PC-9 (cell line): ENCODE results near the gene ZNF646. TPM values are rescaled to one million over a fixed set of nuclear protein-coding genes. Genes with fewer than 3 reads are reported as not detected.

Experiments
- BruUV-seq: library from RNA; stranded (reverse); fragments of 400-500 nt; replicated peaks from 2 replicates; lab custom pipeline; 2021; lab: Mats Ljungman, UMichigan
- CTCF ChIA-PET: fragments of 300-600 bp; sonication (Branson Sonifier 250); formaldehyde crosslinking; loops from one replicate; lab custom pipeline; 2022; ENCODE audit warnings: antibody characterized with exemption; lab: Charles Lee
- POLR2A ChIA-PET: fragments of 300-600 bp; sonication (Branson Sonifier 250); formaldehyde crosslinking; loops from one replicate; lab custom pipeline; 2022; ENCODE audit warnings: antibody characterized with exemption; ENCODE audit not compliant: unreplicated experiment; lab: Charles Lee
- DNase-seq, 2 experiments: peaks; one replicate each; pipeline versions ENCODE4 v3.0.0 to v3.0.0-alpha.2; 2015 to 2022; ENCODE audit warnings: mixed read lengths in 1 of 2
- H2AFZ ChIP-seq: fragments of 200-600 bp; sonication (generic); 2 replicates; pipeline ENCODE4 v1.8.1; 2017; ENCODE audit warnings: antibody characterized with exemption
- H3F3A ChIP-seq: fragments of 200-600 bp; sonication (generic); 2 replicates; pipeline ENCODE4 v1.8.1; 2017; ENCODE audit warnings: antibody characterized with exemption, mild to moderate bottlenecking, low read depth; ENCODE audit not compliant: insufficient read depth
- H3K27ac ChIP-seq: fragments of 200-600 bp; sonication (generic); 2 replicates; pipeline ENCODE4 v1.6.1; 2016; ENCODE audit warnings: mixed run types
- H3K27me3 ChIP-seq: fragments of 200-600 bp; sonication (generic); 2 replicates; pipeline ENCODE4 v1.6.1; 2016; ENCODE audit warnings: low read depth, mixed run types; ENCODE audit not compliant: insufficient read depth
- H3K36me3 ChIP-seq: fragments of 200-600 bp; sonication (generic); 2 replicates; pipeline ENCODE4 v1.6.1; 2016; ENCODE audit warnings: low read depth, mixed run types
- H3K4me1 ChIP-seq: fragments of 200-600 bp; sonication (generic); replicated peaks from 2 replicates; pipeline ENCODE4 v1.6.1; 2016; ENCODE audit warnings: mixed run types; ENCODE audit not compliant: insufficient read depth
- H3K4me2 ChIP-seq: fragments of 200-600 bp; sonication (generic); 2 replicates; pipeline ENCODE4 v1.6.1; 2017; ENCODE audit warnings: mixed run types
- H3K4me3 ChIP-seq: fragments of 200-600 bp; sonication (generic); 2 replicates; pipeline ENCODE4 v1.6.1; 2016; ENCODE audit warnings: mixed run types
- H3K79me2 ChIP-seq: fragments of 200-600 bp; sonication (generic); 2 replicates; pipeline ENCODE4 v1.6.1; 2017; ENCODE audit warnings: low read depth, mixed run types
- H3K9me2 ChIP-seq: fragments of 200-600 bp; sonication (generic); 2 replicates; pipeline ENCODE4 v1.8.1; 2017; ENCODE audit warnings: mild to moderate bottlenecking; ENCODE audit not compliant: insufficient read depth
- H3K9me3 ChIP-seq: fragments of 200-600 bp; sonication (generic); 2 replicates; pipeline ENCODE4 v1.8.1; 2016; ENCODE audit warnings: low read depth; ENCODE audit not compliant: insufficient read depth
- H4K20me1 ChIP-seq: fragments of 200-600 bp; sonication (generic); 2 replicates; pipeline ENCODE4 v1.8.1; 2017; ENCODE audit not compliant: insufficient read depth
- EZH2 ChIP-seq: fragments of 200-600 bp; sonication (generic); IDR thresholded peaks from 2 replicates; pipeline ENCODE4 v1.8.0; 2017; ENCODE audit warnings: antibody characterized with exemption, low read depth
- intact Hi-C: fragments of 100-400 bp; cut with micrococcal nuclease; formaldehyde crosslinking; loops from one replicate; pipeline ENCODE4 v1.10.0; 2022; ENCODE audit not compliant: unreplicated experiment
- total RNA-seq: library from RNA; stranded (reverse); gene quantifications from 2 replicates; pipeline ENCODE4 v1.2.3, GENCODE V29; 2021
- TF ChIP-seq, protein P1 (sequence below): fragments of 200-600 bp; sonication (generic); conservative IDR thresholded peaks from 2 replicates; pipeline ENCODE4 v1.6.1; 2017; ENCODE audit warnings: mixed run types, antibody characterized with exemption, mild to moderate bottlenecking, moderate library complexity

ZNF646 gene
- total RNA-seq, 1 experiment from 2014 or later, result 25.4 TPM

DNA sequence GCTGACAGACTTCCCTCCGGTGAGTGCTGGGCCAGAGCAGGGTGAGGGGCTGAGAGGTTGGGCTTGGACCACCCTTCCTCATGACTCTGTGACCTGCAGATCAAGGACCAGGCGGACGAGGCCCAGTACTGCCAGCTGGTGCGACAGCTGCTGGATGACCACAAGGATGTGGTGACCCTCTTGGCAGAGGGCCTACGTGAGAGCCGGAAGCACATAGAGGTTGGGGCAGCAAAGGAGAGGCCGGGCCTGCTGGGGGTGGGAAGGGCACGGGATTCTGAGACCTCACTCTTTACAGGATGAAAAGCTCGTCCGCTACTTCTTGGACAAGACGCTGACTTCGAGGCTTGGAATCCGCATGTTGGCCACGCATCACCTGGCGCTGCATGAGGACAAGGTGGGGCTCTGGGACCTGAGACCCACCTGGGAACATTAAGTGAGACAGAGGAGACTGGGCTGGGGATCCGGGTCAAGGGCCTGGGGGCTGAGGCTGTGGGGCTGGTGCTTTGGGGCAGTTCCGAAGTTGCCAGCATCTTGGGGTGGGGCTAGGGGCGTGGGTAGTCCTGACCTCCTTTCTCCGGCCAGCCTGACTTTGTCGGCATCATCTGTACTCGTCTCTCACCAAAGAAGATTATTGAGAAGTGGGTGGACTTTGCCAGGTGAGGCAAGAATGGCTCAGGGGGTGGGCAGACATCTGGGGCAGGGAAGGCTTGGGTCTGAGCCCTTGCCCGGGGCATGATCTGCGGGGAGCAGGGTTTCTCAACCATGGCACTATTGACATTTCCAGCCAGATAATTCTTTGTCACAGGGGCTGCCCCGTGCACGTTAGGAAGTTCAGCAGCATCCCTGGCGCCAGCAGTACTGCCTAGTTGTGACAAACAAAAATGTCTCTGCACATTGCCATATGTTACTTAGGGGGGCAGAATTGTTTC, 36.1 kb downstream of the ZNF646 start:
- no peak overlapping the region for H2AFZ ChIP-seq
- H3F3A ChIP-seq, result peaks cover 42% of the 10 kb centered on the region
- ChIA-PET POLR2A (no interaction called here), CTCF (no interaction called here)
- BruUV-seq, result no TSS peak
- no peak overlapping the region for H3K4me3 ChIP-seq
- peaks cover 15% of the 10 kb centered on the region for H3K4me1 ChIP-seq
- intact Hi-C loops, result no loop called here
- H3K27ac ChIP-seq, result no peak overlapping the region
- H3K4me2 ChIP-seq, result no peak overlapping the region
- H3K36me3 ChIP-seq, result no peaks in the 10 kb centered on the region; the same call in 1 of the 2 replicates
- H3K79me2 ChIP-seq, result peaks cover 16% of the 10 kb centered on the region
- no peaks in the 10 kb centered on the region for H3K9me2 ChIP-seq
- no peak for DNase-seq
- no peaks in the 10 kb centered on the region for H3K9me3 ChIP-seq
- TF ChIP-seq EZH2, result no peak
- TF ChIP-seq, protein P1, sequence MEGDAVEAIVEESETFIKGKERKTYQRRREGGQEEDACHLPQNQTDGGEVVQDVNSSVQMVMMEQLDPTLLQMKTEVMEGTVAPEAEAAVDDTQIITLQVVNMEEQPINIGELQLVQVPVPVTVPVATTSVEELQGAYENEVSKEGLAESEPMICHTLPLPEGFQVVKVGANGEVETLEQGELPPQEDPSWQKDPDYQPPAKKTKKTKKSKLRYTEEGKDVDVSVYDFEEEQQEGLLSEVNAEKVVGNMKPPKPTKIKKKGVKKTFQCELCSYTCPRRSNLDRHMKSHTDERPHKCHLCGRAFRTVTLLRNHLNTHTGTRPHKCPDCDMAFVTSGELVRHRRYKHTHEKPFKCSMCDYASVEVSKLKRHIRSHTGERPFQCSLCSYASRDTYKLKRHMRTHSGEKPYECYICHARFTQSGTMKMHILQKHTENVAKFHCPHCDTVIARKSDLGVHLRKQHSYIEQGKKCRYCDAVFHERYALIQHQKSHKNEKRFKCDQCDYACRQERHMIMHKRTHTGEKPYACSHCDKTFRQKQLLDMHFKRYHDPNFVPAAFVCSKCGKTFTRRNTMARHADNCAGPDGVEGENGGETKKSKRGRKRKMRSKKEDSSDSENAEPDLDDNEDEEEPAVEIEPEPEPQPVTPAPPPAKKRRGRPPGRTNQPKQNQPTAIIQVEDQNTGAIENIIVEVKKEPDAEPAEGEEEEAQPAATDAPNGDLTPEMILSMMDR, result no peak
- H4K20me1 ChIP-seq, result no peaks in the 10 kb centered on the region
- no peaks in the 10 kb centered on the region for H3K27me3 ChIP-seq

DNA sequence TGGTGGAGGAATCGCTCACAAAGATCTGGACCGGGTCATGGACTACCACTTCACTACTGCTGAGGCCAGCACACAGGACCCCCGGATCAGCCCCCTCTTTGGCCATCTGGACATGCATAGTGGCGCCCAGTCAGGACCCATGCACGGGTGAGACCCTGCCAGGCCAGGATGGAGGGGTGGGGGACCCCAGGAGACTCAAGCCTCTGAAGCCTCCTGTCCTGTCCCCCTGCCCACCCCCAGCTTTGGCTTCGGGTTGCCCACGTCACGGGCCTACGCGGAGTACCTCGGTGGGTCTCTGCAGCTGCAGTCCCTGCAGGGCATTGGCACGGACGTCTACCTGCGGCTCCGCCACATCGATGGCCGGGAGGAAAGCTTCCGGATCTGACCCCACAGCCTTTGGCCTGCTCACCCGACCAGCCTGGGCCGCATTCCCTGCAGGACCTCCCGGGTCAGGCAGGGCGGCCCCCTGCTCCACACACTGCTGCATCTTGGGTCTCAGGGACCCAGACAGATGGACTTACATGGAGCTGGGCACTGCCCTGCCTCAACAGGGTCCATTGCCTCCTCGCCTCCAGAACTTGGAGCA, 37.8 kb downstream of the ZNF646 start:
- Histone ChIP-seq H3K4me1 (peaks cover 10% of the 10 kb centered on the region), H2AFZ (no peak overlapping the region), H3K4me2 (no peak overlapping the region), H3K4me3 (no peak overlapping the region), H3K27ac (no peak overlapping the region), H3K36me3 (no peaks in the 10 kb centered on the region; the same call in 1 of the 2 replicates), H3K27me3 (no peaks in the 10 kb centered on the region), H3K9me3 (no peaks in the 10 kb centered on the region), H3K9me2 (no peaks in the 10 kb centered on the region), H3K79me2 (peaks cover 32% of the 10 kb centered on the region), H4K20me1 (no peaks in the 10 kb centered on the region), H3F3A (peaks cover 36% of the 10 kb centered on the region)
- TF ChIP-seq, protein P1, result no peak
- TF ChIP-seq EZH2, result no peak
- POLR2A ChIA-PET, result no interaction called here
- BruUV-seq, result no TSS peak
- CTCF ChIA-PET, result no interaction called here
- DNase-seq, result no peak
- intact Hi-C loops, result no loop called here

DNA sequence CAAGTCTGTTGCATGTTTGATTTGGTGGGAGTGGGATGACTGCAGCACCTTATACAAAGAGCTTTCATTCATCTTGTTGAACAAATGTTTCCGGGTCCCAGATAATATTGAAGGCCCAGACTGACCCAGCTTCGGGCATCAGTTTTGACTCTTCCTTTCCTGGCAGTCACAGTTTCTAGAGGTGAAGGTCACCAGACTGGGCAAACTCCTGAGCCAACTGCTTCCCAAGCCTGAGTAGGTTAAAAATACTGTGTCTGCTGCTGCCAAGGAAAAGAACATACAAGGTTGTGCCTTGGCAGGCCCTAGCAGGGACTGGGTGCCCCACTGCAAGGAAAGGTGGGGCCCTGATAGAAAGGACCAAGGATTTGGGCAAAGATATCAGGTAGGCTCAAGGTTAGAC, 38.5 kb downstream of the ZNF646 start:
- intact Hi-C loops, result no loop called here
- Histone ChIP-seq H3F3A (peaks cover 29% of the 10 kb centered on the region), H3K27me3 (no peaks in the 10 kb centered on the region), H2AFZ (no peak overlapping the region), H3K4me3 (no peak overlapping the region), H3K4me1 (peaks cover 9% of the 10 kb centered on the region), H3K79me2 (peaks cover 34% of the 10 kb centered on the region), H3K9me3 (no peaks in the 10 kb centered on the region), H3K36me3 (no peaks in the 10 kb centered on the region; the same call in 1 of the 2 replicates), H3K9me2 (no peaks in the 10 kb centered on the region), H4K20me1 (no peaks in the 10 kb centered on the region), H3K4me2 (no peak overlapping the region), H3K27ac (no peak overlapping the region)
- POLR2A ChIA-PET, result interaction anchor here (0.6 to 1.4 kb wide), 2 partner anchors 29 to 39 kb away, joined by 4 to 11 read pairs; partner anchors contain the start of genes ZNF646 and ZNF668
- CTCF ChIA-PET, result no interaction called here
- no TSS peak for BruUV-seq
- no peak for DNase-seq
- TF ChIP-seq, protein P1, result no peak
- no peak for TF ChIP-seq EZH2
